GM18858 (cell line): ENCODE results near the gene MAP1LC3B2.

ENCODE experiments used
- ATAC-seq: cut with Tn5 transposase; IDR thresholded peaks from one replicate; pipeline ENCODE4 v1.9.1; 2021; ENCODE audit not compliant: unreplicated experiment

The MAP1LC3B2 gene

DNA sequence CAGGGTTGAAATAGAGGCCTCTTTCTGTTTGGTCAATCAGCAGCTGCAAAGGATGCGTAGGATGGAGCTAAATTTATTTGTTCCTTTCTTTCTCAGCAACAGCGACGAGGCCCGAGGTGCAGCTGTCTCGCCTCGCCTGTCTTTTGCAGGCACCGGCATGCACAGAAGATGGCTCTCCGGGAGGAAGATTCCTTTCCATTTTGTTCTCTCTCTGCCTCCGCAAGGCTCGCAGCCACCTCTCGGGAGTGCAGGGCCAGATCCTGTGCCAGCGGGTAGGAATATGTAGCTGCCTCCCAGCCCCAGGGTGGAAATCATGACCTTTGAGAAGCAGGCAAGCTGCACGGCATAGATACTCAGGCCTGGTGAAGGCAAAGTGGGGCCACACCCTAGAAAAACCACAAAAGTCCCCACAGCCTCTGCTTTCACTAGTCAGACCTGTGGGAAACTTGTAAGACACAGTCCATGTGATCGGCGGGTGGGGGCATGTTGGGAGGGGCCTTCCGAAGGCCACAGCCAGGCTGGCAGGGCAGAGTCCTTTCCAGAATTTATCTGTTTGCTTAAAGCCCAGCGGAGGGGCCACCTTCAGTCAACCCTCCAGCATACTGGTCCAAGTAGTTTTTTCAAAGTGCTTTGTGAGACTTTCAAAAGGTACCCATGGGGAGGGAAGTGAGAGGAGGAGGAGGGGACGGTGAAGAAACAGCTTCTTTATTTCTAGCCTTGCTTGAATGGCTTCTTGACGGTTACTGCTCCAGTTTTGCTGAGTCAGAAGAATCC lies at the start of gene MAP1LC3B2:
TSS of gene MAP1LC3B2 (plus strand) at position 220 of the 774 bp plus-strand sequence. CDS start 16,562 bp downstream, outside the sequence.
- peak; percentile 71 for ATAC-seq

DNA sequence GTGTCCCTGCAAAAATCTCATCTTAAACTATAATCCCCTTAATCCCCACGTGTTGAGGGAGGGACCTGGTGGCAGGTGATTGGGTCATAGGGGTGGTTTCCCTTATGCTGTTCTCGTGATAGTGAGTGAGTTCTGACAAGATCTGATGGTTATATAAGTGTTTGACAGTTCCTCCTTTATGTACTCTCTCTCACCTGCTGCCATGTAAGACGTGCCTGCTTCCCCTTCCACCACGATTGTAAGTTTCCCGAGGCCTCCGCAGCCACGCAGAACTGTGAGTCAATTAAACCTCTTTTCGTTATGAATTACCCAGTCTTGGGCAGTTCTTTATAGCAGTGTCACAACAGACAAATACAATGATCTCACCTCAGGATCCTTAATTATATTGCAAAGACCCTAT lies 45.2 kb upstream of the MAP1LC3B2 start:
- no peak for ATAC-seq

DNA sequence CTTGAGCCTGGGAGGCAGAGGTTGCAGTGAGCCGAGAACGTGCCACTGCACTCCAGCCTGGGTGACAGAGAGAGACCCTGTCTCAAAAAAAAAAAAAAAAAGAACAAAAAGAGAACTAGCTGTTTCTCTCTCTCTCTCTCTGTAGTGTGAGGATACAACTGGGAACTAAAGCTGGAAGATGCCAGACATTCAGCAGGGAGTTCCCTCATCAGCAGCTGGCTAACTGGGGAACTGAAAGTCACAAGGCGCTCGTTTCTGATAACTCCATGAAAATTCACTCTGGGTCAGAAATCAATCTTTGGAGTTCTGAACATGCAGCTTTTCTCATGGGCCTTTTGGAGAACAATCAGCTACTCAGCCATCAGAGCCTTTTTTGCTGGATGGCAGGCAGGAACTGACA lies 43.5 kb upstream of the MAP1LC3B2 start:
- no peak for ATAC-seq

DNA sequence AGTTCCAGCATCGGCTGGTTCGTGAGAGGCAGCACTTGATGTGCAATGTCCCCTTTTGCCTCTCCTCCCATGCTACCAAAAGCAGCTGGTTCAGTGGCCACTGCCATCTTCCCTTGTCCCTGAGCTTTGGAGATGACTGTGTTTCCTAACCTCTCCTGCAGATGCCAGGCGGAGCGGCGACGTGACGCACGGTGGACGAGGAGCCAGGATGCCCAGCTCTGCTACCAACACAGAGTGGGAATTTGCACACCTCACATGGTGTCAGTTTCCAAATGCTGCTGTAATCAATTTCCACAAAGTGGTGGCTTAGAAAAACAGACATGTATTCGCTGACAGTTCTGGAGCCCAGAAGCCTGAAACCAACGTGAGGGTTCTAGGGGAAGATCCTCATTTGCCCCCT lies 42.5 kb upstream of the MAP1LC3B2 start:
- no peak for ATAC-seq

- no peak for ATAC-seq
Measured at GRCh38 chr12:116517431-116518045, 41.6 kb upstream of the MAP1LC3B2 start.

GRCh38 chr12:116520225-116520760 lies 38.9 kb upstream of the MAP1LC3B2 start:
- ATAC-seq: no peak

GRCh38 chr12:116520801-116521471 lies 38.2 kb upstream of the MAP1LC3B2 start:
- ATAC-seq: no peak

GRCh38 chr12:116524311-116524710 lies 34.9 kb upstream of the MAP1LC3B2 start:
- ATAC-seq: no peak

GRCh38 chr12:116524964-116525379 lies 34.2 kb upstream of the MAP1LC3B2 start:
- ATAC-seq: no peak

DNA sequence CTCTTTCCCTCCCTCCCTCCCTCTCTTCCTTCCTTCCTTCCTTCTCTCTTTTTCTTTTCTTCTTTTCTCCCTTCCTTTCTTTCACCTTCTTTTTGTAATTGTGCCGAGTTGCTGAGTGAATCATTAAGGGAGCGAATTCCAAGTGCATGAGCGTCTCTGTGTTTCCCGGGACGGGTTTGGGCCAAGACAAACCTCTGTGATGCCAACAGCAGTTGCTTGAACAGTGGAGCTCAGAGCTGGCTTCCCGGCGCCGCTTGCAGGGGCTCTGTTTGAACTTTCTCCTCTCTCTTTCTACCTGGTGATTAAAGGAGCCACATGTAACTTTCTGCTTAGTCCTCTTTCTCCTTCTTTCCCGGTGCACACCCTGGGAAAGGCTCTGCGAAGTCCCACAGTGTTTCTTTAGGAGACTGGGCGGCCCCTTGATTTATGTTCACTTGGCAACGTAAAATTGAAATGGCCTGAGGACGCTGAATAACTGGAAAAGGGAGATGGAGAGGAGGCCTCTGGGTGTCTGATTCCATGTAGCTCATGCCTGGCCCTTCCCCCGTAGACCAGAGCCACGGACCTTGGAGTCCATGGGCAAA lies 33.7 kb upstream of the MAP1LC3B2 start:
- no peak for ATAC-seq

DNA sequence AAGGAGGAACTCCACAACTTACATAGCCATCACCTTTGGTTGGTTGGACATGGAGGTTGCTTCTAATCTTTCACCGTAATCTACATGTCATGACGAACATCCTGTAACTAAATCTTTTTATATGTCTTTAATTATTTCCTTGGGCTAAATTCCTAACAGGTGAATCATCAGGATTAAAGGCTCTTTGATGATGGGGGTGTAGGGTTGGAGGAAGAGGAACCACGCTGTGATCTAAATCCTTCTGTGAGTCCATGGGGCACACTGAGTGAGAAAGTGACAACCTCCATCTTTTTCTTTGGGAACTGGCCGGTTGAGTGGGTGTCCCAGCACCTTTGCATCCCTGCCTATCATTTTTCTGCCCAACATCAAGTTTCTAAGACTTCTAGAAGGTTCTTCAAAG lies 31.1 kb upstream of the MAP1LC3B2 start:
- no peak for ATAC-seq

DNA sequence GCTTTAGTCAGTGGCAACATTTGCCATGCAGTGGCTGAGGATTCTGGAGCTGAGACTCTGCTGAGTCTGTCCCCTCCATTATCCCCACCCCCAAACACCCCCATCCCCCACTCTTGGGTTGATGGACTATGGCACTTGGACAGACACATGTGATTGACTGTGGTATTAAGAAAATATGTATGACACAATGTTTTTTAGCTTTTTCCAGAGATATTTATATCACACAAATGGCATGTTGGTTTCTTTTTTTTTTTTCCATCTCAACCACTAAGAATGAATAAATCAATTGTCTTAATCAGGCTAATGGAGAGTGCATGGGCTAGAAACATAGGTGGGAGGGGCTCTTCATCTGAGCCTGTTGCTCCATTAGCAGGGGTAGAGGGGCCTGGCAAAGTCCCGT lies 30.7 kb upstream of the MAP1LC3B2 start:
- no peak for ATAC-seq

GRCh38 chr12:116529048-116529447 lies 30.1 kb upstream of the MAP1LC3B2 start:
- no peak for ATAC-seq

DNA sequence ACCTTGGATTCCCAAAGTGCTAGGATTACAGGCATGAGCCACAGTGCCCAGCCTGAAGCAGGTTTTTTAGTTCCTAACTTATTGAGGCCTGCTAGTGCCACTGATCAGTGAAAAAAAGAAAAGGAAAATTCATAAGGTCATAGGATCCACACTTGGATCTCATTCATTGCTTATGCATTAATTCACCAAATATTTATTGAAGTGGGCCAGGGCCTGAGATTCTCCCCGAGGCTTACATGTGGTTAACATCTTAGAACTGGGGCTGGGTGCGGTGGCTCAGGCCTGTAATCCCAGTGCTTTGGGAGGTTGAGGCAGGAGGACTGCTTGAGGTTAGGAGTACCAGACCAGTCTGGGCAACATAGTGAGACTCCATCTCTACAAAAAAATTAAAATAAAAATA lies 29.5 kb upstream of the MAP1LC3B2 start:
- no peak for ATAC-seq

GRCh38 chr12:116532428-116532827 lies 26.8 kb upstream of the MAP1LC3B2 start:
- no peak for ATAC-seq

GRCh38 chr12:116532986-116533342 lies 26.2 kb upstream of the MAP1LC3B2 start:
- no peak for ATAC-seq

DNA sequence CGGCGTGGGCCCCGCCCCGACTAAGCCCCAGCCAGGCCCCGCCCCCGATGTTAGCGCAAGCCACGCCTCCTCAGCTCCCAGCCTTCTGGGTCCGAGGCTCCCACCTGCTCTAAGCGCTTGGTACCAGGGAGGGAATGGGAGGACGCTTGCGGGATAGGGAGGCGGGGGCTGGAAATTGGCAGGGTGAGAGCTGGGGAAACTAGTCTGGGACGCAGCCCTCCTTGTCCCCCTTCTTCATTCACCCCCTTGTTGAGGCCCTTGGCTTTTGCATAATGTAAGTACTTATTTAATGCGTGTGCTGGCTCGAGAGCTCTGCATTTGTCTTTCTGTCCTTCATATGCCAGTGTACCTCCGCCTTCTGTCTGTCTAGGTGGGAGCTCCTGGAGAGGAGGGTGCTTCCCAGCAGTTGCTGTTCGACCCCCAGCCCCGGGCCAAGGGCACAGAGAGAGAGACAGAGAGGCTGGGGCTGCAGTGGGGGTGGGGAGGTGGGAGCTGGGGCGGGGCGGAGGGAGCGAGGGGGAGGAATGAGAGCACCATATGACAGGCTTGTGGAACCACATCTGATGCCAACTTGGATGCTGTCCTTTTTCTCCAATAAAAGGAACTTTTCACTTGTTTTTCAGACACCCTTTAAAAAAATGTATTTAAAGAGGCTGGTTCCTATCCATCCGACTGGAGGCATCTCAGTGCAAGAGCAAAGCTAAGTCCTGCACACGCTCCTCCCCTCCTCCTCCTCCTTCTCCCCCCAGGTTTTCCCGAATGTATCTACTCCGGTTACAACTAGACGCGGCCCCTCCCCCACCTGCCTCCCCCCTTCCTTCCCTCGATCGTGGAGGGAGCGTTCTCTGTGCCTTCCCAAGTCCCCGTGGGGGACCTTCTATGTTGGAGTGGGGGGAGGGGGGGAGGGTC lies 25.6 kb upstream of the MAP1LC3B2 start:
- no peak for ATAC-seq

GRCh38 chr12:116534311-116535121 lies 24.7 kb upstream of the MAP1LC3B2 start:
- ATAC-seq: no peak

DNA sequence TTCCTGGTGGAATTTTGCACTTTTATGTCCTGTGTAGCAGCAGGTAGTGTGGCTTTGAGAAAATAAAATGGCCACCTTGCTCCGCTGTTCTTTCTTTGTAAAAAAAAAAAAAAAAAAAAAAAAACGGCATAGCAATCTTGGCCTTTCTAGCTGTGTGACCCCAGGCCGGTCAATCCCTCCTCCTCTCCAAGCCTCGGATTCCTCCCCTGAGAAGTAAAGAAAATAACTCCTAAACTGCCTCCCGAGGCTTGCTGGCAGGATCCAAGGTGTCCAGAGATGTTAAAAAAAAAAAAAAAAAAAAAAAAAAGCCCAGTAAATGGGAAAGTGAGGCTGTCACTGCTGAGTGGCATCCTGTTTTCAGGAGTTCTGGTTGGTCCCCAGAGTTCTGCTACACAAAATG lies 23.9 kb upstream of the MAP1LC3B2 start:
- no peak for ATAC-seq
